ENCODE measurements around the gene DLK1. TPM values are rescaled to one million over a fixed set of nuclear protein-coding genes. Genes with fewer than 3 reads are reported as not detected.
A peak's percentile ranks its signal among the peaks of the same experiment; 100 is the strongest.

DLK1 gene
- total and polyA plus RNA-seq, 11 donors: 1.4 to 52.4 (median 9.3) TPM

- intact Hi-C loops (cut with DNase I): loop anchor here in 1 of 10 donors (10.0 kb wide), 1 partner anchor 61 kb away; no protein-coding TSS in a partner anchor
- Histone ChIP-seq H3K4me1 (peaks cover 0 to 9% (median 0%) of the 10 kb centered on the region in 12 donors), H3K9me3 (no peaks in the 10 kb centered on the region), H3K4me3 (no peak overlapping the region), H3K27ac (no peak overlapping the region), H3K36me3 (no peaks in the 10 kb centered on the region), H3K27me3 (peaks cover 26 to 89% (median 54%) of the 10 kb centered on the region in 9 donors)
- ATAC-seq (no peak), DNase-seq (peak in 1 of 5 donors; percentile 30)
- TF ChIP-seq POLR2A (IDR thresholded peaks at IDR 0.05): no peak
- TF ChIP-seq CTCF (IDR thresholded peaks at IDR 0.05): no peak
- 80 to 84% (median 83%) methylated on average over 33 of the region's 33 CpGs for WGBS, 4 donors
Observed at GRCh38 chr14:100725587-100726387, 905 bp upstream of the DLK1 start.

GRCh38 chr14:100727086-100727872 is 587 bp downstream of the DLK1 start:
- TF ChIP-seq POLR2A (IDR thresholded peaks at IDR 0.05): no peak
- TF ChIP-seq CTCF (IDR thresholded peaks at IDR 0.05): no peak
- 0 to 8% (median 5%) methylated on average over 27 to 47 of the region's 47 CpGs for WGBS, 4 donors
- ATAC-seq: no peak
- Histone ChIP-seq H3K36me3 (no peaks in the 10 kb centered on the region), H3K27ac (no peak overlapping the region), H3K4me3 (peak overlapping the region in 5 of 12 donors; percentile 10 to 27 (median 21)), H3K27me3 (peaks cover 26 to 97% (median 54%) of the 10 kb centered on the region in 9 donors), H3K9me3 (no peaks in the 10 kb centered on the region), H3K4me1 (peaks cover 0 to 9% (median 0%) of the 10 kb centered on the region in 12 donors)
- DNase-seq: peak in 1 of 5 donors; percentile 47
- intact Hi-C loops (cut with DNase I): loop anchor here in 1 of 10 donors (10.0 kb wide), 1 partner anchor 62 kb away; no protein-coding TSS in a partner anchor

GRCh38 chr14:100727873-100728240 is 1.2 kb downstream of the DLK1 start:
- intact Hi-C loops (cut with DNase I): loop anchor here in 1 of 10 donors (10.0 kb wide), 1 partner anchor 63 kb away; no protein-coding TSS in a partner anchor
- H3K4me3 ChIP-seq: peak overlapping the region in 2 of 12 donors; percentile 26 to 27

More at GRCh38 chr14:100727873-100728240, 1.2 kb downstream of the DLK1 start:
- Histone ChIP-seq H3K36me3 (no peaks in the 10 kb centered on the region), H3K4me1 (peaks cover 0 to 9% (median 0%) of the 10 kb centered on the region in 12 donors), H3K27ac (no peak overlapping the region), H3K9me3 (no peaks in the 10 kb centered on the region), H3K27me3 (peaks cover 26 to 97% (median 48%) of the 10 kb centered on the region in 9 donors)
- TF ChIP-seq POLR2A (IDR thresholded peaks at IDR 0.05): no peak
- TF ChIP-seq CTCF (IDR thresholded peaks at IDR 0.05): no peak
- WGBS, 4 donors: 21 to 36% (median 28%) methylated on average over 12 of the region's 12 CpGs
- DNase-seq (no peak), ATAC-seq (no peak)

Data from heart left ventricle (tissue), 16 donors.